GM21423 (cell line): ENCODE results near the gene ZNF554.
"Not testable (repeated sequence)": the region's sequence is repeated elsewhere in the genome, so short reads cannot be mapped to it uniquely, and the experiment has no call there.

Source experiments
- ATAC-seq: cut with Tn5 transposase; IDR thresholded peaks from one replicate; pipeline ENCODE4 v1.9.1; 2021; ENCODE audit warnings: mild to moderate bottlenecking, moderate library complexity; ENCODE audit not compliant: unreplicated experiment

Gene ZNF554

GRCh38 chr19:2790557-2791271, 29.0 kb upstream of the ZNF554 start:
- ATAC-seq, result no peak

- ATAC-seq, result no peak
Measured at GRCh38 chr19:2791440-2791839, 28.2 kb upstream of the ZNF554 start.

- ATAC-seq, result no peak
Measured at GRCh38 chr19:2791876-2792275, 27.8 kb upstream of the ZNF554 start.

- ATAC-seq, result not testable (repeated sequence)
Measured at GRCh38 chr19:2792666-2793065, 27.0 kb upstream of the ZNF554 start.

GRCh38 chr19:2793126-2793525, 26.5 kb upstream of the ZNF554 start:
- no peak for ATAC-seq

GRCh38 chr19:2793577-2793976, 26.1 kb upstream of the ZNF554 start:
- no peak for ATAC-seq

GRCh38 chr19:2795827-2796658, 23.6 kb upstream of the ZNF554 start:
- ATAC-seq, result no peak

- no peak for ATAC-seq
Measured at GRCh38 chr19:2796659-2797266, 22.9 kb upstream of the ZNF554 start.

- ATAC-seq, result no peak
Measured at GRCh38 chr19:2797280-2797679, 22.4 kb upstream of the ZNF554 start.

GRCh38 chr19:2798158-2798685, 21.4 kb upstream of the ZNF554 start:
- no peak for ATAC-seq

GRCh38 chr19:2798733-2799132, 20.9 kb upstream of the ZNF554 start:
- no peak for ATAC-seq

- ATAC-seq, result no peak
Measured at GRCh38 chr19:2799273-2800020, 20.2 kb upstream of the ZNF554 start.

- no peak for ATAC-seq
Measured at GRCh38 chr19:2800506-2800905, 19.2 kb upstream of the ZNF554 start.

- ATAC-seq, result no peak
Measured at GRCh38 chr19:2802826-2803225, 16.8 kb upstream of the ZNF554 start.

GRCh38 chr19:2803486-2804155, 16.0 kb upstream of the ZNF554 start:
- no peak for ATAC-seq

GRCh38 chr19:2804156-2805004, 15.3 kb upstream of the ZNF554 start:
- ATAC-seq, result no peak

- ATAC-seq, result no peak
Measured at GRCh38 chr19:2805261-2805900, 14.3 kb upstream of the ZNF554 start.

GRCh38 chr19:2805991-2806649, 13.5 kb upstream of the ZNF554 start:
- ATAC-seq, result no peak
